BJ (cell line): ENCODE data around the gene PDXK. TPM values are rescaled to one million over a fixed set of nuclear protein-coding genes. Genes with fewer than 3 reads are reported as not detected.
"Not testable (repeated sequence)": the region's sequence is repeated elsewhere in the genome, so short reads cannot be mapped to it uniquely, and the experiment has no call there.

Source experiments
- CTCF ChIA-PET: fragments of 350-600 bp; formaldehyde crosslinking; extraction: SDS; loops from one replicate; lab custom pipeline; 2021; ENCODE audit warnings: antibody characterized with exemption, inconsistent platforms; lab: Yijun Ruan, JAX
- POLR2A ChIA-PET: fragments of 300-600 bp; sonication (Branson Sonifier 250); formaldehyde crosslinking; extraction: SDS; loops from one replicate; lab custom pipeline; 2021; ENCODE audit warnings: antibody characterized with exemption; lab: Charles Lee
- DNase-seq: peaks from one replicate; pipeline ENCODE4 v3.0.0-alpha.2; 2011; ENCODE audit warnings: low read depth
- H3K27me3 ChIP-seq: 2 replicates; pipeline ENCODE4 v1.6.0; 2011; ENCODE audit warnings: low read length; ENCODE audit not compliant: control insufficient read depth, insufficient read depth
- H3K36me3 ChIP-seq: 2 replicates; pipeline ENCODE4 v1.5.1; 2011; ENCODE audit warnings: low read length; ENCODE audit not compliant: control insufficient read depth, insufficient read depth
- H3K4me3 ChIP-seq: 2 replicates; pipeline ENCODE4 v1.5.1; 2011; ENCODE audit warnings: low read depth, mild to moderate bottlenecking, control low read depth, low read length
- polyA plus RNA-seq: library from polyadenylated mRNA; depleted of rRNA; stranded (reverse); fragments of >200 nt; gene quantifications from 2 replicates; pipeline ENCODE4 v1.2.3, GENCODE V29; 2011
- TF ChIP-seq, protein P1 (sequence below): IDR thresholded peaks from 2 replicates; pipeline ENCODE4 v1.5.1; 2011; ENCODE audit warnings: low read depth, mild to moderate bottlenecking, control low read depth, inconsistent platforms, low read length, moderate library complexity; ENCODE audit not compliant: insufficient read depth

PDXK gene
- polyA plus RNA-seq, 1 experiment: 192 TPM

DNA sequence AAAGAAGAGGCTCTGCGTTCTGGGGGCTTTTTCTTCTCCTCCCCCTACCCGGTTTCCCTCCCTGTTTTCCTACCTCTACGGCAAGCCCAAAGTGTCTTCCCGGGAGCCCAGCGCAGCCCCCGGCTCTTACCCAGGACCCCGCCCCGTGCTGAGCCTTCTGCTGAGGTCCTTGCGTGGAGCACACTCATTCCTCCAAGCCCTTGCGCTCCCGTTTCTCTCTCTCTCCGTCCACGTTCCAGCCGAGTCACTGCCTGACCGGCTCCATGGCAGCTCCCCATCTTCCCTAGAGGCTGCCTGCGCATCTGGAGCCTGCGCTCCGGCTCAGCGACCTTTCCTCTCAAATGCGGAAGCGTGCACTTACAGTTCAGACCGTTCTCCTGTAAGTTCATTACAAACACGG is 24.9 kb upstream of the PDXK start:
- DNase-seq: no peak
- ChIA-PET CTCF (no interaction called here), POLR2A (no interaction called here)
- H3K36me3 ChIP-seq: peaks cover 30% of the 10 kb centered on the region
- no peaks in the 10 kb centered on the region for H3K27me3 ChIP-seq
- H3K4me3 ChIP-seq: no peak overlapping the region
- TF ChIP-seq, protein P1, sequence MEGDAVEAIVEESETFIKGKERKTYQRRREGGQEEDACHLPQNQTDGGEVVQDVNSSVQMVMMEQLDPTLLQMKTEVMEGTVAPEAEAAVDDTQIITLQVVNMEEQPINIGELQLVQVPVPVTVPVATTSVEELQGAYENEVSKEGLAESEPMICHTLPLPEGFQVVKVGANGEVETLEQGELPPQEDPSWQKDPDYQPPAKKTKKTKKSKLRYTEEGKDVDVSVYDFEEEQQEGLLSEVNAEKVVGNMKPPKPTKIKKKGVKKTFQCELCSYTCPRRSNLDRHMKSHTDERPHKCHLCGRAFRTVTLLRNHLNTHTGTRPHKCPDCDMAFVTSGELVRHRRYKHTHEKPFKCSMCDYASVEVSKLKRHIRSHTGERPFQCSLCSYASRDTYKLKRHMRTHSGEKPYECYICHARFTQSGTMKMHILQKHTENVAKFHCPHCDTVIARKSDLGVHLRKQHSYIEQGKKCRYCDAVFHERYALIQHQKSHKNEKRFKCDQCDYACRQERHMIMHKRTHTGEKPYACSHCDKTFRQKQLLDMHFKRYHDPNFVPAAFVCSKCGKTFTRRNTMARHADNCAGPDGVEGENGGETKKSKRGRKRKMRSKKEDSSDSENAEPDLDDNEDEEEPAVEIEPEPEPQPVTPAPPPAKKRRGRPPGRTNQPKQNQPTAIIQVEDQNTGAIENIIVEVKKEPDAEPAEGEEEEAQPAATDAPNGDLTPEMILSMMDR: no peak

DNA sequence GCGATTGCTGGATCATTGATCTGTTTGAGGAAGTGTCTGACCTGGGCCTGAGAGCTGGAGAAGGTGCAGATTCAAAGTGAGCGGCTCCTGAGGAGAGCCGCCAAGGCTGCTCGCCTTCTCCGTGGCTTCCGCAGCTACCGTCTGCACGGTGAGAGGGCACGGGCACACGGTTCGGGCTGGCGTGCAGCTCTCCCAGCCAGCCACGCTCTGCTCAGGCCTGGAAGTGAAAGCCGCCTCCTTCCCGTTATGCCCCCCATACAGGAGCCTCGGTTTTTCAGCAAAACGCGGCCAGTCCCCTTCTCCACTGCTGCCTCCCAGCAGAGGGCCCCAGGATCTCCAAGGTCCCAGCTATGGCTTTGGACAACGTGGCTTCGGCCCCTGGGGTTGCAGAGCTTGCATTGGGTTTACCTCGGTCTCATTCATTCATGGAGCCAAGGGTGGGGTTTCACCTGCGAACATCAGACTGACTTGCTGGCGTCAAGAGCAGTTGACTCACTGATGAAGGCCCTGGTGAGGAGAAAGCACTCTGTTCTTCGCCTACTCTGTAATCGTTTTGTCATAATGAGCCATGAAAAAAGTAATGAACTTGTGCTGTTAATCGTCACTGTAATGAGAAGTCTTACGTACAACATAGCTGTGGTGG is 24.4 kb upstream of the PDXK start:
- CTCF ChIA-PET: no interaction called here
- no peak for DNase-seq
- TF ChIP-seq, protein P1: no peak

DNA sequence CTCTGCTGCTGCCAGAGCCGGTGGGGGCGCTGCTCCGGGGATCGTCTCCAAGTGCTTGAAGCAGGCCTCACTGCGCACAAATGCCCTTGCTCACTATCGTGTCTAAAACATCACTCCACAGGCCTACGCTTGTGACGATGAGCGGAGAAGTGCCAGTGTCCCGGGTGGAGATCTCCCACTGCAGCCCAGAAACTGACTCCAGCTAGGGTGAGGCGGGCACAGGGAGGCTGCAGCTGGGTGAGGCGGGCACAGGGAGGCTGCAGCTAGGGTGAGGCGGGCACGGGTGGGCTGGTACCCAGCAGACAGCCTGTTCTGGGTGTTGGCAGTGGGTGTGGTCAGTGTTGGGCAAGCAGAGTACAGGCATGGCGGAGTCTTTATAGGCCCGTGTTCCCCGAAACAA is 22.7 kb upstream of the PDXK start:
- no peak overlapping the region for H3K4me3 ChIP-seq
- no peak for DNase-seq
- ChIA-PET CTCF (no interaction called here), POLR2A (no interaction called here)
- TF ChIP-seq, protein P1: no peak
- peaks cover 10% of the 10 kb centered on the region for H3K36me3 ChIP-seq
- H3K27me3 ChIP-seq: no peaks in the 10 kb centered on the region

More for the DNA sequence above, 24.4 kb upstream of the PDXK start:
- H3K36me3 ChIP-seq: peaks cover 25% of the 10 kb centered on the region
- POLR2A ChIA-PET: no interaction called here
- no peak overlapping the region for H3K4me3 ChIP-seq
- H3K27me3 ChIP-seq: no peaks in the 10 kb centered on the region

DNA sequence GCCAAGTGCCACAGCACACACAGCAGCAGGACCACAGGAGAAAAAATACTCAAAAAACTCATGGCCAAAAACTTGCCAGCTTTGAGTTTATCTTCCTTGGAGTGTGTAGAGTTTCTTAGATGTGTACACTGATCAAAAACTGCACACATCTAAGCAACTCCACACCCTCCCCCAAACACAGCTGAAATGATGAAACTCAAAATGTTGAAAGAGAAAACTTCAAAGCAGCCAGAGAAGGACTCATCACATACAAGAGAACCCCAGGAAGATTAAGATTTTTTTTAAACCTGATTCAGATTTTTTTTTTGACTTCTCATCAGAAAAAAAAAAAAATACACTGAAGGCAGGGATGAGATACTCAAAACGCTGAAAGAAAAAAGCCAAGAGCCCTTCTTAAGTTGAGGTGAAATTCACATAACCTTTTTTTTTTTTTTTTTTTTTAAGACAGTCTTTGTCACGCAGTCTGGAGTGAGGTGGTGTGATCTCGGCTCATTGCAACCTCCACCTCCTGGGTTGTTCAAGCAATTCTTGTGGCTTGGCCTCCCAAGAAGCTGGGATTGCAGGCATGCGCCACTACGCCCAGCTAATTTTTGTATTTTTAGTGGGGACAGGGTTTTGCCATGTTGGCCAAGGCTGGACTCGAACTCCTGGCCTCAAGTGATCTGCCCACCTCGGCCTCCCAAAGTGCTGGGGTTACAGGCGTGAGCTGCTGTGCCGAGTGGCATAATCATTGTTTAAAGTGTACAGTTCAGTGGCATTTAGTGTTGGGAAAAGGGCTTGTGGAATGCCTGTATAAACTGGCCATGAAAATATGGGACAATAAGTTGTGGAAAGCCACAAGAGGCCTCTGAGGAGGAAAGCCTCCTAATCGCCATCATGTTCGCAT is 20.9 kb upstream of the PDXK start:
- CTCF ChIA-PET: no interaction called here
- TF ChIP-seq, protein P1: no peak
- no peak for DNase-seq
- POLR2A ChIA-PET: no interaction called here
- Histone ChIP-seq H3K36me3 (peaks cover 2% of the 10 kb centered on the region; the same call in 1 of the 2 replicates), H3K27me3 (no peaks in the 10 kb centered on the region), H3K4me3 (no peak overlapping the region)

DNA sequence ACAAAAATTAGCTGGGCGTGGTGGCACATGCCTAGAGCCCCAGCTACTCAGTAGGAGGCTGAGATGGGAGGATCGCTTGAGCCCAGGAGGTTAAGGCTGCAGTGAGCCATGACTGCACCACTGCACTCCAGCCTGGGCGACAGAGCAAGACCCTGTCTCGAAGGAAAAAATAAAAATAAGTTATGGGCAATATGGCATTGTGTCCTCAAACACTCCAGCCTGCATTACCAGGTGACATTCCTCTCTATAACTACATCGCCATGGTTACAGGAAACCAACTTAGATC is 19.5 kb upstream of the PDXK start:
- POLR2A ChIA-PET, CTCF ChIA-PET: not testable (repeated sequence)

More for the DNA sequence above, 19.5 kb upstream of the PDXK start:
- not testable (repeated sequence) for DNase-seq, H3K4me3 ChIP-seq, H3K36me3 ChIP-seq, H3K27me3 ChIP-seq
